HG02588 (cell line): Measurements from ENCODE around the gene ANO7.

Experiments
- ATAC-seq: cut with Tn5 transposase; IDR thresholded peaks from one replicate; pipeline ENCODE4 v1.9.1; 2021; ENCODE audit warnings: mild to moderate bottlenecking, moderate library complexity; ENCODE audit not compliant: unreplicated experiment

The ANO7 gene

GRCh38 chr2:241242306-241242705 lies 53.8 kb downstream of the ANO7 start:
- ATAC-seq = no peak

- ATAC-seq = no peak
These were observed 55.9 kb downstream of the ANO7 start for GRCh38 chr2:241244368-241244767.

GRCh38 chr2:241248289-241248688 lies 59.8 kb downstream of the ANO7 start:
- ATAC-seq = no peak

GRCh38 chr2:241248897-241249296 lies 60.4 kb downstream of the ANO7 start:
- ATAC-seq = no peak

- no peak for ATAC-seq
These were observed 61.2 kb downstream of the ANO7 start for GRCh38 chr2:241249654-241250053.

GRCh38 chr2:241252778-241253475 lies 64.5 kb downstream of the ANO7 start:
- ATAC-seq = no peak

GRCh38 chr2:241254904-241255351 lies 66.5 kb downstream of the ANO7 start:
- ATAC-seq = no peak

- no peak for ATAC-seq
These were observed 67.2 kb downstream of the ANO7 start for GRCh38 chr2:241255542-241256167.

- ATAC-seq = no peak
These were observed 67.7 kb downstream of the ANO7 start for GRCh38 chr2:241256168-241256545.

GRCh38 chr2:241257419-241258032 lies 69.0 kb downstream of the ANO7 start:
- ATAC-seq = no peak

- ATAC-seq = no peak
These were observed 70.2 kb downstream of the ANO7 start for GRCh38 chr2:241258505-241259280.

- ATAC-seq = no peak
These were observed 72.4 kb downstream of the ANO7 start for GRCh38 chr2:241260911-241261310.

GRCh38 chr2:241261628-241262027 lies 73.2 kb downstream of the ANO7 start:
- no peak for ATAC-seq

GRCh38 chr2:241263061-241263460 lies 74.6 kb downstream of the ANO7 start:
- no peak for ATAC-seq

- no peak for ATAC-seq
These were observed 77.0 kb downstream of the ANO7 start for GRCh38 chr2:241265506-241265905.

GRCh38 chr2:241267249-241268067 lies 79.0 kb downstream of the ANO7 start:
- no peak for ATAC-seq

GRCh38 chr2:241268306-241268705 lies 79.8 kb downstream of the ANO7 start:
- no peak for ATAC-seq

GRCh38 chr2:241268716-241269445 lies 80.4 kb downstream of the ANO7 start:
- no peak for ATAC-seq

- no peak for ATAC-seq
These were observed 81.4 kb downstream of the ANO7 start for GRCh38 chr2:241269707-241270520.
